HG02884 (cell line): ENCODE measurements around the gene MSANTD1.

Experiments used
- ATAC-seq: cut with Tn5 transposase; IDR thresholded peaks from one replicate; pipeline ENCODE4 v1.9.1; 2021; ENCODE audit warnings: mild to moderate bottlenecking, moderate library complexity; ENCODE audit not compliant: unreplicated experiment

MSANTD1 gene

GRCh38 chr4:3215733-3216132, 33.2 kb upstream of the MSANTD1 start:
- ATAC-seq: no peak

GRCh38 chr4:3217266-3217665, 31.7 kb upstream of the MSANTD1 start:
- no peak for ATAC-seq

- ATAC-seq: no peak
These were observed 31.2 kb upstream of the MSANTD1 start for GRCh38 chr4:3217771-3218170.

GRCh38 chr4:3218824-3219760, 29.9 kb upstream of the MSANTD1 start:
- ATAC-seq: no peak

GRCh38 chr4:3219761-3220475, 29.0 kb upstream of the MSANTD1 start:
- no peak for ATAC-seq

GRCh38 chr4:3220476-3221183, 28.3 kb upstream of the MSANTD1 start:
- no peak for ATAC-seq

GRCh38 chr4:3221184-3221494, 27.8 kb upstream of the MSANTD1 start:
- ATAC-seq: no peak

GRCh38 chr4:3221996-3222395, 27.0 kb upstream of the MSANTD1 start:
- no peak for ATAC-seq

- no peak for ATAC-seq
These were observed 25.6 kb upstream of the MSANTD1 start for GRCh38 chr4:3223346-3223745.

- no peak for ATAC-seq
These were observed 24.8 kb upstream of the MSANTD1 start for GRCh38 chr4:3223956-3224748.

- no peak for ATAC-seq
These were observed 23.7 kb upstream of the MSANTD1 start for GRCh38 chr4:3225071-3225850.

- ATAC-seq: no peak
These were observed 23.0 kb upstream of the MSANTD1 start for GRCh38 chr4:3225936-3226335.

GRCh38 chr4:3226467-3226866, 22.5 kb upstream of the MSANTD1 start:
- ATAC-seq: no peak

GRCh38 chr4:3226944-3227343, 22.0 kb upstream of the MSANTD1 start:
- ATAC-seq: no peak

GRCh38 chr4:3227878-3228675, 20.9 kb upstream of the MSANTD1 start:
- ATAC-seq: no peak

- ATAC-seq: no peak
These were observed 20.1 kb upstream of the MSANTD1 start for GRCh38 chr4:3228881-3229280.

- ATAC-seq: no peak
These were observed 19.6 kb upstream of the MSANTD1 start for GRCh38 chr4:3229328-3229727.

GRCh38 chr4:3229964-3230363, 19.0 kb upstream of the MSANTD1 start:
- no peak for ATAC-seq

GRCh38 chr4:3231471-3231870, 17.5 kb upstream of the MSANTD1 start:
- ATAC-seq: no peak
